GM19239 (cell line): Measurements from ENCODE around the gene SRD5A3.

Experiments used
- DNase-seq: peaks from one replicate; pipeline ENCODE4 v3.0.0; 2011; ENCODE audit warnings: low spot score; ENCODE audit not compliant: insufficient read length
- FAIRE-seq: peaks from 2 replicates; lab custom pipeline; 2011; peaks lifted over from hg19 to GRCh38; lab: Jason Lieb, UNC

Gene SRD5A3

GRCh38 chr4:55345980-55346850, at the start of gene SRD5A3:
SRD5A3 (plus strand) TSS chr4:55346242; CDS start chr4:55346337, 95 bp downstream.
- DNase-seq (peak; percentile 85), FAIRE-seq (no peak)

GRCh38 chr4:55297346-55297745, 48.7 kb upstream of the SRD5A3 start:
- FAIRE-seq (no peak), DNase-seq (no peak)

- DNase-seq (no peak), FAIRE-seq (no peak)
Observed at GRCh38 chr4:55303760-55304165, 42.3 kb upstream of the SRD5A3 start.

GRCh38 chr4:55304303-55304702, 41.7 kb upstream of the SRD5A3 start:
- FAIRE-seq (no peak), DNase-seq (no peak)

GRCh38 chr4:55308071-55308470, 38.0 kb upstream of the SRD5A3 start:
- no peak for FAIRE-seq
- DNase-seq = no peak

- FAIRE-seq = no peak
- DNase-seq = no peak
Observed at GRCh38 chr4:55311792-55312488, 34.1 kb upstream of the SRD5A3 start.

- DNase-seq (no peak), FAIRE-seq (peak; percentile 66)
Observed at GRCh38 chr4:55312489-55313101, 33.4 kb upstream of the SRD5A3 start.

- FAIRE-seq (no peak), DNase-seq (no peak)
Observed at GRCh38 chr4:55314141-55314820, 31.8 kb upstream of the SRD5A3 start.

- no peak for FAIRE-seq
Observed at GRCh38 chr4:55318175-55319129, 27.6 kb upstream of the SRD5A3 start.

GRCh38 chr4:55321707-55322264, 24.3 kb upstream of the SRD5A3 start:
- DNase-seq (peak; percentile 8), FAIRE-seq (peak; percentile 14)

More at GRCh38 chr4:55318175-55319129, 27.6 kb upstream of the SRD5A3 start:
- DNase-seq = no peak

GRCh38 chr4:55323375-55323774, 22.7 kb upstream of the SRD5A3 start:
- DNase-seq = no peak
- FAIRE-seq = no peak

GRCh38 chr4:55326629-55327028, 19.4 kb upstream of the SRD5A3 start:
- FAIRE-seq = no peak
- no peak for DNase-seq

- DNase-seq = no peak
Observed at GRCh38 chr4:55329012-55329411, 17.0 kb upstream of the SRD5A3 start.

GRCh38 chr4:55330241-55330640, 15.8 kb upstream of the SRD5A3 start:
- DNase-seq (no peak), FAIRE-seq (no peak)

More at GRCh38 chr4:55329012-55329411, 17.0 kb upstream of the SRD5A3 start:
- FAIRE-seq = no peak

- DNase-seq (no peak), FAIRE-seq (no peak)
Observed at GRCh38 chr4:55336138-55337034, 9.7 kb upstream of the SRD5A3 start.

- FAIRE-seq = no peak
Observed at GRCh38 chr4:55337944-55338343, 8.1 kb upstream of the SRD5A3 start.

GRCh38 chr4:55338486-55338885, 7.6 kb upstream of the SRD5A3 start:
- DNase-seq (no peak), FAIRE-seq (no peak)

More at GRCh38 chr4:55337944-55338343, 8.1 kb upstream of the SRD5A3 start:
- DNase-seq = no peak

- DNase-seq (no peak), FAIRE-seq (no peak)
Observed at GRCh38 chr4:55340266-55340665, 5.8 kb upstream of the SRD5A3 start.
